CD4-positive, alpha-beta T cell (primary cell): Measurements from ENCODE around the gene HTRA1. TPM values are rescaled to one million over a fixed set of nuclear protein-coding genes. Genes with fewer than 3 reads are reported as not detected.
A peak's percentile ranks its signal among the peaks of the same experiment; 100 is the strongest.

Experiments used
- ATAC-seq: fragments of 200-7000 bp; cut with Tn5 transposase; one replicate; pipeline ENCODE4 v1.10.0; 2022; ENCODE audit warnings: mild to moderate bottlenecking; ENCODE audit not compliant: poor library complexity
- CTCF ChIA-PET: fragments of 350-600 bp; sonication (Branson Sonifier 250); formaldehyde crosslinking; loops from one replicate; lab custom pipeline; 2021; ENCODE audit warnings: antibody characterized with exemption, inconsistent platforms; lab: Charles Lee
- POLR2A ChIA-PET: fragments of 350-600 bp; sonication (Branson Sonifier 250); formaldehyde crosslinking; loops from one replicate; lab custom pipeline; 2021; ENCODE audit warnings: antibody characterized with exemption, inconsistent platforms; lab: Charles Lee
- DNase-seq, 14 experiments: peaks; one replicate each; pipeline ENCODE4 v3.0.0-alpha.2; 2013 to 2020; ENCODE audit warnings: mixed read lengths in 2 of 14
- H3K27ac ChIP-seq, 2 donors: one replicate each; pipeline versions ENCODE4 v1.5.1 to v1.7.0; 2013; ENCODE audit warnings: low read length in 2 of 2, low read depth in 1 of 2, mild to moderate bottlenecking in 1 of 2
- H3K27me3 ChIP-seq, 2 experiments: 1 replicate in 1 of 2; 2 replicates in 1 of 2; pipeline versions ENCODE4 v1.6.1 to v1.7.0; 2013; ENCODE audit warnings: low read length in 2 of 2, control low read depth in 1 of 2, mild to moderate bottlenecking in 1 of 2, moderate library complexity in 1 of 2; ENCODE audit not compliant: insufficient read depth in 2 of 2, control insufficient read depth in 1 of 2
- H3K36me3 ChIP-seq: one replicate; pipeline ENCODE4 v1.6.1; 2013; ENCODE audit warnings: low read length, control low read depth; ENCODE audit not compliant: insufficient read depth
- H3K4me1 ChIP-seq: one replicate; pipeline ENCODE4 v1.6.1; 2013; ENCODE audit warnings: low read length, control low read depth; ENCODE audit not compliant: insufficient read depth
- H3K4me3 ChIP-seq: one replicate; pipeline ENCODE4 v1.5.1; 2013; ENCODE audit warnings: mild to moderate bottlenecking, low read length, moderate library complexity
- H3K9me3 ChIP-seq, 2 experiments: 1 replicate in 1 of 2; 2 replicates in 1 of 2; pipeline versions ENCODE4 v1.6.1 to v1.7.0; 2013; ENCODE audit warnings: low read length in 2 of 2, mild to moderate bottlenecking in 2 of 2, control low read depth in 1 of 2, moderate library complexity in 1 of 2; ENCODE audit not compliant: control insufficient read depth in 1 of 2, insufficient read depth in 1 of 2
- H3K27ac Mint-ChIP-seq: one replicate; pipeline ENCODE4 v1.8.0; 2020; ENCODE audit warnings: mixed read lengths
- H3K27me3 Mint-ChIP-seq: one replicate; pipeline ENCODE4 v1.8.0; 2021; ENCODE audit warnings: mixed read lengths
- H3K36me3 Mint-ChIP-seq: one replicate; pipeline ENCODE4 v1.8.0; 2021; ENCODE audit warnings: low read depth, mixed read lengths
- H3K4me1 Mint-ChIP-seq: one replicate; pipeline ENCODE4 v1.8.0; 2021; ENCODE audit warnings: low read depth, mixed read lengths
- H3K4me3 Mint-ChIP-seq: one replicate; pipeline ENCODE4 v1.8.0; 2020; ENCODE audit warnings: mild to moderate bottlenecking, mixed read lengths
- H3K9me3 Mint-ChIP-seq: one replicate; pipeline ENCODE4 v1.8.0; 2020; ENCODE audit warnings: mixed read lengths
- intact Hi-C, 2 experiments: fragments of 100-400 bp; cut with DNase I in 1 of 2; cut with micrococcal nuclease in 1 of 2; formaldehyde crosslinking; loops; one replicate each; pipeline versions ENCODE4 v1.15.1 to v1.9.0; 2023 to 2025; cut with DNase I, micrococcal nuclease
- total RNA-seq, 174 experiments: library from RNA in 2 of 174; stranded (reverse) in 2 of 174; gene quantifications; one replicate each; pipeline ENCODE4 v1.2.3 and lab custom pipeline; 2021 to 2026
- TF ChIP-seq, protein P1 (sequence below): fragments of 200-600 bp; IDR thresholded peaks from one replicate; pipeline ENCODE4 v1.8.0; 2022; ENCODE audit warnings: antibody characterized with exemption, mild to moderate bottlenecking

The HTRA1 gene
- total RNA-seq, 2 experiments from 2014 or later, result not detected

- Mint-ChIP-seq H3K36me3 (no peaks in the 10 kb centered on the region), H3K4me1 (peaks cover 32% of the 10 kb centered on the region), H3K27ac (no peak overlapping the region), H3K27me3 (no peaks in the 10 kb centered on the region), H3K9me3 (no peaks in the 10 kb centered on the region), H3K4me3 (no peak overlapping the region)
- Histone ChIP-seq H3K9me3 (no peaks in the 10 kb centered on the region), H3K4me3 (no peak overlapping the region), H3K4me1 (peaks cover 41% of the 10 kb centered on the region), H3K27me3 (no peaks in the 10 kb centered on the region), H3K27ac (no peak overlapping the region), H3K36me3 (no peaks in the 10 kb centered on the region)
- intact Hi-C loops, result loop anchor here in 1 of 2 experiments (5.0 kb wide), 1 partner anchor 48 kb away; the partner anchor contains the start of gene DMBT1
- ChIA-PET POLR2A (no interaction called here), CTCF (interaction anchor here (1.6 kb wide), 1 partner anchor 18 kb away, joined by 5 read pairs; no protein-coding TSS in a partner anchor)
- ATAC-seq (no peak), DNase-seq (no peak)
- TF ChIP-seq, protein P1, sequence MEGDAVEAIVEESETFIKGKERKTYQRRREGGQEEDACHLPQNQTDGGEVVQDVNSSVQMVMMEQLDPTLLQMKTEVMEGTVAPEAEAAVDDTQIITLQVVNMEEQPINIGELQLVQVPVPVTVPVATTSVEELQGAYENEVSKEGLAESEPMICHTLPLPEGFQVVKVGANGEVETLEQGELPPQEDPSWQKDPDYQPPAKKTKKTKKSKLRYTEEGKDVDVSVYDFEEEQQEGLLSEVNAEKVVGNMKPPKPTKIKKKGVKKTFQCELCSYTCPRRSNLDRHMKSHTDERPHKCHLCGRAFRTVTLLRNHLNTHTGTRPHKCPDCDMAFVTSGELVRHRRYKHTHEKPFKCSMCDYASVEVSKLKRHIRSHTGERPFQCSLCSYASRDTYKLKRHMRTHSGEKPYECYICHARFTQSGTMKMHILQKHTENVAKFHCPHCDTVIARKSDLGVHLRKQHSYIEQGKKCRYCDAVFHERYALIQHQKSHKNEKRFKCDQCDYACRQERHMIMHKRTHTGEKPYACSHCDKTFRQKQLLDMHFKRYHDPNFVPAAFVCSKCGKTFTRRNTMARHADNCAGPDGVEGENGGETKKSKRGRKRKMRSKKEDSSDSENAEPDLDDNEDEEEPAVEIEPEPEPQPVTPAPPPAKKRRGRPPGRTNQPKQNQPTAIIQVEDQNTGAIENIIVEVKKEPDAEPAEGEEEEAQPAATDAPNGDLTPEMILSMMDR, result no peak
Observed at GRCh38 chr10:122514045-122514840, 52.9 kb downstream of the HTRA1 start.

DNA sequence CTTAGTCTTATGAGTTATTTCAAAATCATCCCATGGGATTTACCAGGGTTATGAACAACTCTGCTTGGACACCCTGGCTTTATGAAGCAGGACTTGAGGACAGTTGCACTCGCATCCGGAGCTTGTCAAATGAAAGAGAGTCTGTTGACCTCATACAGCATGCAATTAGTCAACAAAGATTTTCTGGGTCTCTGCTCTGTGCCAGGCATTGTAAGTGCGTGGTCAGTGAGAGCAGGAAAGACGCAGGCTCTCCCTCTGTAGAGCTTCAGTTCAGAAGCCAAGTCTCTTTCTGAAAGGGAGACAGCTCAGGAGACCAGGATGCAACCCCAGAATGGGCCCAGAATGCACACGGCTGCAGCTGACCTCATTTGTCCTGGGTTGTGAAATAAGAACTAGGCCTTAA is 53.7 kb downstream of the HTRA1 start:
- no peak for ATAC-seq
- intact Hi-C loops, result no loop called here

GRCh38 chr10:122515588-122516231 is 54.4 kb downstream of the HTRA1 start:
- H3K27ac Mint-ChIP-seq, result peak overlapping the region; percentile 40
- no peak overlapping the region for H3K4me3 Mint-ChIP-seq
- H3K27me3 Mint-ChIP-seq, result no peaks in the 10 kb centered on the region
- Histone ChIP-seq H3K27me3 (no peaks in the 10 kb centered on the region), H3K9me3 (no peaks in the 10 kb centered on the region), H3K27ac (no peak overlapping the region), H3K4me1 (peaks cover 41% of the 10 kb centered on the region), H3K4me3 (no peak overlapping the region), H3K36me3 (no peaks in the 10 kb centered on the region)
- TF ChIP-seq, protein P1, result no peak
- ChIA-PET CTCF (interaction anchor here (1.0 kb wide), 1 partner anchor 50 kb away, joined by 7 read pairs; no protein-coding TSS in a partner anchor), POLR2A (interaction anchor here (1.0 to 1.4 kb wide), 2 partner anchors 12 to 26 kb away, joined by 3 read pairs; no protein-coding TSS in a partner anchor)
- H3K36me3 Mint-ChIP-seq, result no peaks in the 10 kb centered on the region
- DNase-seq (peak; percentile 28 to 85 (median 52)), ATAC-seq (peak; percentile 91)
- intact Hi-C loops, result no loop called here
- H3K9me3 Mint-ChIP-seq, result no peaks in the 10 kb centered on the region
- peaks cover 32% of the 10 kb centered on the region for H3K4me1 Mint-ChIP-seq

More for the DNA sequence above, 53.7 kb downstream of the HTRA1 start:
- DNase-seq, result no peak
- Histone ChIP-seq H3K4me3 (no peak overlapping the region), H3K9me3 (no peaks in the 10 kb centered on the region), H3K4me1 (peaks cover 41% of the 10 kb centered on the region), H3K27me3 (no peaks in the 10 kb centered on the region), H3K27ac (no peak overlapping the region), H3K36me3 (no peaks in the 10 kb centered on the region)
- CTCF ChIA-PET, result interaction anchor here (1.0 to 1.6 kb wide), 2 partner anchors 18 to 51 kb away, joined by 5 to 7 read pairs; no protein-coding TSS in a partner anchor
- Mint-ChIP-seq H3K27ac (no peak overlapping the region), H3K36me3 (no peaks in the 10 kb centered on the region), H3K4me3 (no peak overlapping the region), H3K9me3 (no peaks in the 10 kb centered on the region), H3K4me1 (peaks cover 32% of the 10 kb centered on the region), H3K27me3 (no peaks in the 10 kb centered on the region)
- TF ChIP-seq, protein P1, result no peak
- POLR2A ChIA-PET, result no interaction called here
